LoVo (cell line): Measurements from ENCODE around the gene PDE1C.
A peak's percentile ranks its signal among the peaks of the same experiment; 100 is the strongest.

Experiments
- DNase-seq: peaks from one replicate; pipeline ENCODE4 v3.0.0-alpha.2; 2016; ENCODE audit warnings: low spot score

PDE1C gene

DNA sequence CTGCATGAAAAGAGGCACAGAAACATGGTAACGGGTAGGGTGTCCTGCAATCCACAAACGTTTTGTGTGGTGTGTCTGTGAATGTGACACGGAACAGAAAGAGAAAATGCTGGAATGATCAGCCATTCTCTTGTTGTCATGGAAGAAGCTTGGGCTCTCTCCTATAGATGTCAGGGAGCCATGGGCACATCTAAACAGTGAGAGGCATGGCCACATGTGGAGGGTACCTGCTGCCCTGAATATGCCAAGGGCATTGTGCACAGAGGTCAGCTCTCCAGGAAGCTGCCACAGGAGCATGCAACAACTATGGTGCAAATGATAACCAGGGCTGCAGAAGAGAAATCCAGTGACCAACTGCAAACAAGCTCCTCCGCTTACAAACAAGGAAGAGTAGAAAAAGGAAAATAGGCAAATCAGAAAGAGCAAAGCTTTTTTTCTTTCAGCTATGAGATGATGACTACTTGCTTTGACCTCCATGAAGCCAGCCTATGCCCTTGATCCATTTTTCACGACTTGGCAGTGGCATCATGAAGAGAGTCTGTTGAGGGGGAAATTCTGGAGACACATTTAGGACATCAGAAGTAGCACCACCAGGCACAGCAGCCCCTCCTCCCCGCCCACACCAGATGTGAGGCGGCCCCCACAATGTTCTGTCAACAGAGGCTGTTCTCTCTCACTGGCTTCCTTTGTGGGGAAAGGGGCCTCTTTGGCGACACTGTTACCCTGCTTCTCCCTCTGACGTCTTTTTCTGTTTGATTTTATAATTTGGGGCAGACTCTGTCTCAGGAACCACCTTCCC lies 4.8 kb upstream of the PDE1C start:
- DNase-seq, result no peak

DNA sequence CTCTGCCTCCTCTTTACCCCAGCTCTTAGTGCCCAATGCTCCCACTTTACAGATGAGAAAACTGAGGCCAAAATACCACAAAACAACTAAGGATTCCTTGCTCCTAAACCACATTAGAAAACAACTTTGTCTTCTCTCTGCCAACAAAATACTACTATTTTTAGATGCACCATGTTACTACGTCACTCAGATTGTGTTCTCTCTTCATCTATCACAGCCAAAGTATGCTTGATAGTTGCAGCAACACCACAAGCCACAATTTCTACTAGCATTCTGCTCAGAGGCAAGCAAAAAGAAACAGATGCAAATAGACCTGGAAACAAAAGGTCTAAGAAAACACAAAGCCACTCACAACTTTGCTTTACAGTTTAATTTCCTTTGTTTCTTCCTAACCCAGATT lies 3.3 kb upstream of the PDE1C start:
- no peak for DNase-seq

DNA sequence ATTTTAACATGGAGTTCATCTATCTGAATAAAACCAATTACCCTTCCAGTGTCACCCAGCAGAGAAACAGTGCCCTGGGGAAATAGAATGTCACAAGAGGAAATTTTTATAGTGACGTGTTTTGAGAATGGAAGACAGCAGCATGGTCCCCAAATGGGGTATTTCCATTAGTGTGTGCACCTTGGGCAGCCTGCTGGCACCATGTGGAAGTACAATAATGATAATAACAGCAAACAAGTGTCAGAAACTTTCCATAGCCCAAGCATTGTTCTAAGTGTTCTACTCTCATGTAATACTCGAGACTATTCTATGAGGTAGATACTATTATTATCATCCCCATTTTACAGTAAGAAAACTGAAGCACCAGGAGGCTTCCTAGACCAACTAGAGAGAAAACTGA lies 2.2 kb upstream of the PDE1C start:
- no peak for DNase-seq

DNA sequence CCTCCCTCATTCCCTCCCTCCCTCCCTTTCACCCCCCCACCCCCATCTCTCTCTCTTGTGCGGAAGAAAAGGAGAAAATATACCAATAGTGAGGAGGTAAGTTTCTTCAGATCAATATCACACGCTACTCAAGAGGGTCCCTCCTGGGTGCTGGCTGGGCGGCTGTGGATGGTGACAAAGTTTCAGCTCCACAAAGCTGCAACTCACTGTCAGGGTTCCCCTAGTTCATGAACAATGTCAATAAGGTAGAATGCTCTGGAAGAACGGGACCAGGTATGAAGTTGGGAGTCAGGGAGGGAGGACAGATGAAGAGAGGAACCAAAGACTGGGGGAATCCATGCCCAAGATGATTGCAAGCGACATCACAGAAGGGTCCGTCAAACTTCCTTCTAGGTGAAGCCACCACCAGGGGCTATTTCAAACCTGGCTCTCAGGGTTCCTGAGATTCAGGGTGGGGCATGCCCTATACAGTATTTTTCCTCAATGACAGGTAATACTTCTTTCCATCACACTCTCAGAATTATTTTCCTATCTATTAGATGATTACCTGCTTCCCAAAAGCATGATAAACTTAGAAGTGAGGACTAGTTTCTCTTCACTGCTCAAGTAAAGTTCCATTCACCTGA lies 1.4 kb upstream of the PDE1C start:
- no peak for DNase-seq

- no peak for DNase-seq
Observed at GRCh38 chr7:32070051-32070405, 179 bp downstream of the PDE1C start.

- DNase-seq, result no peak
Observed at GRCh38 chr7:32069116-32069650, 1.0 kb downstream of the PDE1C start.

DNA sequence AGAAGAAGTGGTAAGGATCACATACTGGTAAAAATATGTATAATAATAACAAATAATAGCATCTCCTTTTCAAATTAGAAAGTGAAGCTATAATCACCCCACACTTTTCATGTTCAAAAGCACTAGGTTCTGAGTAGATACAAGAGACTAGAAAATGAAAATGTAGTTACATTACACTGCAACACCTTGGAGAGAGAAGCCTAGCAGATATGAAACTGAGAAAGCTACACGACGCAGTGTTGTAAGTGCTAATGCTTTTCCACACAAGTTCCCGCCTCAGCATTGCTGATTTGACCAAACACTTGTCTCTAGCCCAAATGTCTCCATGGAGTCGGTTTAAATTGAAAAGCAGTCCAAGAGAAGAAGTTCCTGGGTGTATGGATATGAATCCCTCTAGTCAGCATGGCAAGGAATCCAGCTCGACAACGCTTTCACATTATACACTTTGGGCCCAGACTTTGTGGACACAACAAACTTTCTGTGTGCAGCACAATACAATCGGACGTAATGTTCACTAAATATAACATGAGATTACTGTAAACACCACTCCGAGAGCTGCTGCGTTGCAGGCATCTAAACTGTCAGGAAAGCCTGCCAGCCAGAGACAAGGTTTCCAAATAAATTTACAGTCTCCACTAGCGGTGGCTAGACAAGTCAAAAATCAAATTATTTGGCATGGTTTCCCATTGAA lies 1.7 kb downstream of the PDE1C start:
- DNase-seq, result no peak

DNA sequence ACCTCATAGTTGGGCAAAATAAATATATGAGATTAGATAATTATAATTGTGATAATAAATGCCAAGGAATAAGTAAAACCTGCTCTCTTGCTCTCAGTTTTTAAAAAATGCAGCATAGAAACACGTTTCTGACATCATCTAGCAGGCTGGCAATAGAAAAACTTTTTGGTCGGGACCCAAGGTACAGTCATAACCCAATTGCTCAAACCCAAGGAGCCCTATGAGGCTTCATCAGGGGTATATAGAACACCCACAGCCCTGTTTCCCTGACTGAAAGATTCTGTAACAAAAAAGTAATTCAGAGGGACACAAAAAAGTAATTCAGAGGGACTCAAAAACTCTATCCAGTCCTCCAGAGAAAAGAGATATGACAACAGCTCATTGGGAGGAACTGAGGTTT lies 3.8 kb downstream of the PDE1C start:
- DNase-seq, result no peak

GRCh38 chr7:32063614-32064013 lies 6.6 kb downstream of the PDE1C start:
- no peak for DNase-seq

GRCh38 chr7:32062150-32062549 lies 8.1 kb downstream of the PDE1C start:
- peak; percentile 50 for DNase-seq

- DNase-seq, result no peak
Observed at GRCh38 chr7:32061346-32061745, 8.9 kb downstream of the PDE1C start.

DNA sequence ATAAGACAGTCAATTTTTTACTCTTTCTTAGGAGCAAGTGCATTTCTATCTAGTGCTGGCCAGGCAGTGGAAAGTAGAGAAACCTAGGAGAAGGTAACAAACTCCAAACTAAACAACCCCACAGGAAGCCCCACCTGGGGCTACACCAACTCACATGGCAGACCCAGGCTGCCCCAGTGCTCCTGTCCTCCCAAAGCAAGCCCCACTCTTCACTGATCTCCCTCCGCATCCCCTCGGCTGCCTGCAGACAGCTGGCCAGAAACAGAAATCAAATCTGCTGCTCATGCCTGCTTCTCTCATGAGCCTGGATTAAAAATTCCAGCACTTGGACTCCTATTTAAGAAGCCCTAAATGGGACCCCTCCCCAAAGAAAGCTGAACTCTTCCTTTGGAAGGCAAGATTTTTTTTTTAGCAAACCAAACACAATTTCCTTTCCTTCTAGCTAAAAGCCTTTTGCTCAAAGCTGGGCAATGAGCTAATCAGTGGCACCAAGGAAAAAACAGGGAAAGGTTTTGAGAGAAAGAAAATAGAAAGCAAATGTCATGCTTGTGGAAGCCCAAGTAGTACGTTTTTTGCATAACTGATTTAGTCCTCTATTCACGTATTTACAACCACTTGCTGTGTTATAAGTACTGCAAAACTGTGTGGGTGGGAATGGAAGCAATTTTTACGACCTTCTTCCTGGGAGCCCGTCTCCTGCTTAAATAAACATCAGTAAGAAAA lies 10.8 kb downstream of the PDE1C start:
- peak; percentile 23 for DNase-seq

GRCh38 chr7:32058002-32058401 lies 12.2 kb downstream of the PDE1C start:
- DNase-seq, result no peak

GRCh38 chr7:32056767-32057166 lies 13.4 kb downstream of the PDE1C start:
- no peak for DNase-seq

DNA sequence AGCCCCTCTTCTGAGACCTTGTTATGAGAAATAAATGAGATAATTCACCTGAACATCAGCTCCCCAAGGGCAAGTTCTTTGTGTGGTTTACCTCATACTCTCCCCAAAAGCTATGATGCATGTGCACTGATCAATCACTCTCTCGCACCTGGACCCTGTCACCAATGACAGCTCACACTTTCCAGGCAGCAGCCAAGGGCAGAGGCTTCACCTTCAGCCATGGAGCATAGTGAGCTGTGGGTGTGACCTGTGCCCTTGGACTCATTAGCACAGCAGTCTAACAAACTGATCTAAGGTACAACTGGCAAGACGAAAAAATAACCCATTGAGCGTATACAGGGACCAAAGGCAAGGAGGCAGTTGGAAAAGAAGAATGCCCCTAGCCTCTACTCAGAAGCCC lies 17.0 kb downstream of the PDE1C start:
- no peak for DNase-seq

GRCh38 chr7:32051128-32051527 lies 19.1 kb downstream of the PDE1C start:
- no peak for DNase-seq

DNA sequence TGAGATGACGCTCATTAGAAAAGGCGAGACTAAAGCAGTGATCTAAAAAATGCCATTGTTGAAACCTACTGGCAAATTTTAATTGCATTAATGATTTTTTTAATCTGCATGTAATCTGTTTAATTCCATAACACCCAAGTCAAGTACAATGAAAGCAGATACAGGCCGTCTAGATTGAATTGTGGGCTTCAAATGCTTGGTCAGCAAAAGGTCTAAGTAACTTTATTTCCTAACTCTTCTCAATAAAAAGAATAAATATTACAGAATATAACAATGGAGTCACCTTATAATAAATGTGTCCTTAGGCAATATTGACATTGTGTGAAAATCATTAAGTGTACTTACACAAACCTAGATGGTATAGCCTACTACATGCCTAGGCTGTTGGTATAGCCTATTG lies 20.6 kb downstream of the PDE1C start:
- DNase-seq, result no peak

DNA sequence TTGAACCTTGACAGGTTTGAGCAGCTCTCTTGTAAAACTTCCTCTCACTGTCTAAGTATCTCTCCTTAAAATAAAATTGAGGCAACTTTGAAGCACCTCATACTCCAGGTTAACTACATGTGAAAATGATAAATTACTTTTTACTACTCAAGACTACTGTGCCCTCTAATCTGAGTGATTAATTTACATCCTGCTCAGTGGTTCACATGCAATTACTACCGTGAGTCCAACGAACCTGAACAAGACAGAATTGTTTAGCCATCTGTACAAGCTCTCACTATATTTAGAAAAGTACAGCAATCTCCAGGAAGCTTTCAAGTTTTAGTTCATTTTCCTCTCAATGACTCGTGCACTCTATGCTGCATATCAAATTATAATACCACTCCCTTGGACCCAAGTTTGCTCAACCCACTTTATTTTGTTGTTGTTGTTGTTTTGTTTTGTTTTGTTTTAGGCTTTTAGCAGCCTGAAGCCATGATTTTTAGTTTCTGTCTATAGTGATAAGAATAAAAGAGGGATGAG lies 21.2 kb downstream of the PDE1C start:
- no peak for DNase-seq

DNA sequence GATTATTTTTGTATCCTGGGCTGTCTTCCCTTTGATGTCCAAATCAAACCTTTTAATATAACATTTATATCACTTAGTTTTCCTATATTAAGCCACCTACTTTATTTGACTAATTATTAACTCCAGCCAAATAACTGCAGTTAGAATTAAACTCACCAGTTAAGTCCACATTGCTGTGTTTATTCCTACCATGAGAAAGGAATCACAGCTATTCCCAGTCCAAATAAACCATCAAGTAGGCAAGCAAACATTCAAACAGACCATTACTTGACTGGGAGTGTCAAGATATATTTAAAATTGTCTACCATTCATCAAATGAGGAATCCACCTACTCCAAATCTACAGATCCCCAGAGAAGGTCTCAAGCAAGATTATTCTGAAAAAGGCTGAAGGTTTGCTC lies 22.4 kb downstream of the PDE1C start:
- DNase-seq, result no peak

DNA sequence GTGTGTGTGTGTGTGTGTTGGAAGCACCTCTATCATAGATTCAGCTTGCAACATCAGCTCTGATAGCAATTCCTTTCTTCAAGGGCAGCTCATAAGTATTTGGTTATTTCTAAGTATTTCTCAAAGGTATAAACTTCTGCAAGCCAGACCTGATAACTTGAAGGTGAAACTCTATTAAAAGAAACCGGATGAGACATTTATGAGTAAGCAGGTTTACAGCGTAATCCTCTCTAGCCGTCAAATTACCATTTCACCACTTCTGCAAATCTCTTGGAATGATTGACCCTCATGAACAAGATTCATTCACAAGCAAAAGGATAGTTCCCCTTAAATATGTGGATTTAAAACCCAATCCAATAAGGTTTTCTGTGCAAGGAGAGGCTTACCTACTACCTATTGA lies 23.1 kb downstream of the PDE1C start:
- DNase-seq, result no peak

- no peak for DNase-seq
Observed at GRCh38 chr7:32045228-32045627, 25.0 kb downstream of the PDE1C start.

DNA sequence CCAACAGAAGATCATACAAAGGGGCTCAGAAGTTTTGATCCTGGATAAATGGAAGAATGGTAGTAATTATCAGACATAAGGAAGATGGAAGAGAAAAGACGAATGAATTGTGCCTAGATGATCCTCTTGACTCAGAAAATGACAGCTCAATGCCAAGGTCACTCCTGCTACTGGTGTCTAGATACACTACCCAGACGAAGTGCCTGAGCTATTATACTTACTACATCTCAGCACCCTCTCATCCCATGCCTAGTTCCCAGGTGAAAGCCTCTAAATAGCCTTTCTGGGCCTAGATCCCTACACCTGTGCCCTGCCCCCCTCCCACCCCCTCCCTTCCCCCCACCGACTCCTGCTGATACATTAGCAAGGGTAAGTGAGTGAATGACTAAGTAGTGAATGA lies 25.5 kb downstream of the PDE1C start:
- DNase-seq, result no peak
